KMS-11 (cell line): Measurements from ENCODE around the gene DBR1.

Experiments used
- H2AFZ ChIP-seq: fragments of 200-600 bp; sonication (generic); 2 replicates; pipeline ENCODE4 v1.6.1; 2016; ENCODE audit warnings: antibody characterized with exemption, mixed run types, low read depth
- H3K27ac ChIP-seq: fragments of 200-600 bp; sonication (generic); 2 replicates; pipeline ENCODE4 v1.6.1; 2016; ENCODE audit warnings: mild to moderate bottlenecking, mixed run types
- H3K27me3 ChIP-seq: fragments of 200-600 bp; sonication (generic); 2 replicates; pipeline ENCODE4 v1.6.1; 2017; ENCODE audit warnings: mild to moderate bottlenecking, low read depth, mixed run types, moderate library complexity; ENCODE audit not compliant: insufficient read depth
- H3K36me3 ChIP-seq: fragments of 200-600 bp; sonication (generic); 2 replicates; pipeline ENCODE4 v1.6.1; 2017; ENCODE audit warnings: mild to moderate bottlenecking, mixed run types; ENCODE audit not compliant: insufficient read depth
- H3K4me1 ChIP-seq: fragments of 200-600 bp; sonication (generic); 2 replicates; pipeline ENCODE4 v1.6.1; 2016; ENCODE audit warnings: mild to moderate bottlenecking, low read depth, mixed run types; ENCODE audit not compliant: poor library complexity, severe bottlenecking
- H3K4me2 ChIP-seq: fragments of 200-600 bp; sonication (generic); 2 replicates; pipeline ENCODE4 v1.7.0; 2016; ENCODE audit warnings: mild to moderate bottlenecking, mixed run types
- H3K4me3 ChIP-seq: fragments of 200-600 bp; sonication (generic); IDR thresholded peaks from 2 replicates; pipeline ENCODE4 v1.6.1; 2017; ENCODE audit warnings: low read depth, low read length, mixed read lengths; ENCODE audit not compliant: insufficient read depth
- H3K79me2 ChIP-seq: fragments of 200-600 bp; sonication (generic); 2 replicates; pipeline ENCODE4 v1.6.1; 2016; ENCODE audit warnings: low read depth, mixed run types; ENCODE audit not compliant: insufficient read depth
- H3K9ac ChIP-seq: fragments of 200-600 bp; sonication (generic); 2 replicates; pipeline ENCODE4 v1.6.1; 2016; ENCODE audit warnings: mild to moderate bottlenecking, mixed run types
- H4K20me1 ChIP-seq: fragments of 200-600 bp; sonication (generic); 2 replicates; pipeline ENCODE4 v1.6.1; 2016; ENCODE audit warnings: mild to moderate bottlenecking, mixed run types; ENCODE audit not compliant: insufficient read depth
- TF ChIP-seq, protein P1 (sequence below): fragments of 200-600 bp; sonication (generic); conservative IDR thresholded peaks from 2 replicates; pipeline ENCODE4 v1.6.1; 2017; ENCODE audit warnings: low read depth, mild to moderate bottlenecking, antibody characterized with exemption, low read length, moderate library complexity, mixed read lengths

DBR1 gene

DNA sequence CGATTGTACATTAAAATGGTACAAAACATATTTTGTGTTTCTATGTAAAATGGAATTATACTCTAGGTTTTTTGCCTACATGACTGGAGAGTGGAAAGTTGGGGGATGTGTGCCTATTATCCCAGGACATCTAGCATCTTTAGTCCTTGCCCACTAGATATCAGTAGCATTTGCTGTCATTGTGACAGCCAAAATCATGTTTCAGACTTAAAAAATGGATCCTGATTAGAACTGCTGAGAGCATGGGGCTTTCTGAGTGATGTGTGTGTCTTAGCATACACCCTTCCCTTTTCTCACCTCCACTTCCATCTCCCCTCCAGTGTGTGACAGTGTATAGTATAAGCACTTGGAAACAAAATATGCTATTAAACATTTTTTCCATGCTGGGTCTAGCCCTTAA lies 25.7 kb upstream of the DBR1 start:
- no peaks in the 10 kb centered on the region for H3K36me3 ChIP-seq
- H3K27me3 ChIP-seq = no peaks in the 10 kb centered on the region
- H3K9ac ChIP-seq = no peak overlapping the region
- peaks cover 13% of the 10 kb centered on the region for H4K20me1 ChIP-seq
- peak overlapping the region; percentile 41; the same call in 1 of the 2 replicates for H3K4me2 ChIP-seq
- TF ChIP-seq, protein P1, sequence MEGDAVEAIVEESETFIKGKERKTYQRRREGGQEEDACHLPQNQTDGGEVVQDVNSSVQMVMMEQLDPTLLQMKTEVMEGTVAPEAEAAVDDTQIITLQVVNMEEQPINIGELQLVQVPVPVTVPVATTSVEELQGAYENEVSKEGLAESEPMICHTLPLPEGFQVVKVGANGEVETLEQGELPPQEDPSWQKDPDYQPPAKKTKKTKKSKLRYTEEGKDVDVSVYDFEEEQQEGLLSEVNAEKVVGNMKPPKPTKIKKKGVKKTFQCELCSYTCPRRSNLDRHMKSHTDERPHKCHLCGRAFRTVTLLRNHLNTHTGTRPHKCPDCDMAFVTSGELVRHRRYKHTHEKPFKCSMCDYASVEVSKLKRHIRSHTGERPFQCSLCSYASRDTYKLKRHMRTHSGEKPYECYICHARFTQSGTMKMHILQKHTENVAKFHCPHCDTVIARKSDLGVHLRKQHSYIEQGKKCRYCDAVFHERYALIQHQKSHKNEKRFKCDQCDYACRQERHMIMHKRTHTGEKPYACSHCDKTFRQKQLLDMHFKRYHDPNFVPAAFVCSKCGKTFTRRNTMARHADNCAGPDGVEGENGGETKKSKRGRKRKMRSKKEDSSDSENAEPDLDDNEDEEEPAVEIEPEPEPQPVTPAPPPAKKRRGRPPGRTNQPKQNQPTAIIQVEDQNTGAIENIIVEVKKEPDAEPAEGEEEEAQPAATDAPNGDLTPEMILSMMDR = no peak
- H2AFZ ChIP-seq = no peak overlapping the region
- no peak overlapping the region for H3K27ac ChIP-seq
- H3K4me3 ChIP-seq = no peak overlapping the region
- peaks cover 78% of the 10 kb centered on the region for H3K79me2 ChIP-seq
- peaks cover 27% of the 10 kb centered on the region for H3K4me1 ChIP-seq

GRCh38 chr3:138199851-138200250 lies 25.1 kb upstream of the DBR1 start:
- Histone ChIP-seq H2AFZ (no peak overlapping the region), H3K36me3 (no peaks in the 10 kb centered on the region), H3K9ac (no peak overlapping the region), H3K4me2 (peak overlapping the region; percentile 41; the same call in 1 of the 2 replicates), H3K27me3 (no peaks in the 10 kb centered on the region), H3K4me3 (no peak overlapping the region), H4K20me1 (peaks cover 13% of the 10 kb centered on the region), H3K4me1 (peaks cover 27% of the 10 kb centered on the region), H3K27ac (no peak overlapping the region), H3K79me2 (peaks cover 80% of the 10 kb centered on the region)
- TF ChIP-seq, protein P1 = no peak

DNA sequence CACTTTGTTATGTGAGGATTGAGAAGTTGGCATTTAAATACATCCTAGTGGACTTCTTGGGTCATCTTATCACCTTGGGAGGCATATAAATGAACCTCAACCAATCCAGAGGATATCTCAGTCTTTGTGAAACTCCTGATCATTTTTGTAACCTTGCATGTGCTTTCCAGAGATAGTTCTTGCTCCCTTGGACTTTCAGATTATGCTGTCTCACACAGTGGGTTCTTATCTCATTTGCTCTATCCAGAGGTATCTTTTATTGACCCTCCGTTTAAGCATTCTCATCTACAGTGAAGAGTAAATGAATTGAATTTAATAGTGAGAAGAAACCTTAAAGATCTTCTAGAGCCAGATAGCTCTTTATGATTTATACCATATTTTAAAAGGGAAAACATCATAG lies 22.8 kb upstream of the DBR1 start:
- Histone ChIP-seq H3K9ac (no peak overlapping the region), H3K36me3 (no peaks in the 10 kb centered on the region), H3K27me3 (no peaks in the 10 kb centered on the region), H3K4me1 (peaks cover 19% of the 10 kb centered on the region), H3K79me2 (peaks cover 86% of the 10 kb centered on the region), H3K4me2 (no peak overlapping the region), H3K4me3 (no peak overlapping the region), H3K27ac (no peak overlapping the region), H4K20me1 (peaks cover 13% of the 10 kb centered on the region), H2AFZ (no peak overlapping the region)
- TF ChIP-seq, protein P1 = no peak

DNA sequence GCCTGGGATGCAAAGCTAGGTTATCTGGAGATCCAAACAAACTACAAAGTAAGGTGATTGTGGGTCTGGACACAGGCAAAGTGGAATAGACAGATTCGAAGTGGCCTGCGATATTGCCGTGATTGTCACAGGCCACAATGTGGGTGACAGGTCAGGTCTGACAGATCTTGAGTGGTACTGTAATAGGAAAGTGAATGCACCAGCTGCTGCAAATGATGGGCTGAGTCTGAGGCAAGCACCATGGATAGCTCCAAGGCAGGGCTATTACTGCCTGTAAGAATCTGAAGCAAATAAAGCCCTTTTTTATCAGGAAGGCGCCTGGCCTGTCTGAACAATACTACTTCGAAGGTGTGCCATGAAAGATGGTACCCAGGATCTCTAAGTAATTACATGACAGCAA lies 22.3 kb upstream of the DBR1 start:
- no peaks in the 10 kb centered on the region for H3K36me3 ChIP-seq
- H2AFZ ChIP-seq = no peak overlapping the region
- no peak overlapping the region for H3K4me2 ChIP-seq
- peaks cover 19% of the 10 kb centered on the region for H3K4me1 ChIP-seq
- no peak overlapping the region for H3K27ac ChIP-seq
- peaks cover 85% of the 10 kb centered on the region for H3K79me2 ChIP-seq
- no peak overlapping the region for H3K4me3 ChIP-seq
- H3K9ac ChIP-seq = no peak overlapping the region
- H4K20me1 ChIP-seq = peaks cover 13% of the 10 kb centered on the region
- no peaks in the 10 kb centered on the region for H3K27me3 ChIP-seq
- TF ChIP-seq, protein P1 = no peak
